DMS53 treated with DMSO at 0.1 percent for 48 hours (cell line): ENCODE data around the gene RMDN3.

Experiments
- DNase-seq: peaks from one replicate; lab custom pipeline; 2025; ENCODE audit not compliant: unreplicated experiment; lab: John Stamatoyannopoulos, UW

Gene RMDN3

GRCh38 chr15:40773902-40774301, 18.8 kb upstream of the RMDN3 start:
- DNase-seq = no peak

- DNase-seq = no peak
Measured at GRCh38 chr15:40773496-40773895, 18.4 kb upstream of the RMDN3 start.

GRCh38 chr15:40772014-40772413, 17.0 kb upstream of the RMDN3 start:
- no peak for DNase-seq

- no peak for DNase-seq
Measured at GRCh38 chr15:40771242-40771641, 16.2 kb upstream of the RMDN3 start.

DNA sequence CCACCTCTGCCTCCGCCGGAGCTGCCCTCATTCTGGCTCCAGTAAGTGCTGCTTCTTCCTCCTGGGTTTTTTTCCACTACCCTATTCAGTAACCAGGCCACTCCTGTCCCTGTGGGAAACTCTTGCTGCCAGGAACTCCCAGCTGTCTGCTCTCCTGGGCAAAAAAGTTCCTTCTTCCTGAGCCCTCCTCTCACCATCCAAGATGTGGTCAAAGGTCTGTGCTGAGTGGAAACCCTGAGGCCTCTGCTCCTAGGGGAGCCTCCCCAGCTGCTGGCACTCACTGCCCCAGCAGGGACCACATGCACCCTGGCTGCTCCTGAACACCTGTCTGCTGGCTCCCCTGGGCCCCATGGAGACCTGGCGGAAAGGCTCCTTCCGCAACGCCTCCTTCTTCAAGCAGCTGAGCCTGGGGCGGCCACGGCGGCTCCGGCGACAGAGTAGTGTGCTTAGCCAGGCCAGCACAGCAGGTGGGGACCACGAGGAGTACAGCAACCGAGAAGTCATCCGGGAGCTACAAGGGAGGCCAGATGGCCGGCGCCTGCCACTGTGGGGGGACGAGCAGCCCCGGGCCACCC, 15.2 kb upstream of the RMDN3 start:
- no peak for DNase-seq

DNA sequence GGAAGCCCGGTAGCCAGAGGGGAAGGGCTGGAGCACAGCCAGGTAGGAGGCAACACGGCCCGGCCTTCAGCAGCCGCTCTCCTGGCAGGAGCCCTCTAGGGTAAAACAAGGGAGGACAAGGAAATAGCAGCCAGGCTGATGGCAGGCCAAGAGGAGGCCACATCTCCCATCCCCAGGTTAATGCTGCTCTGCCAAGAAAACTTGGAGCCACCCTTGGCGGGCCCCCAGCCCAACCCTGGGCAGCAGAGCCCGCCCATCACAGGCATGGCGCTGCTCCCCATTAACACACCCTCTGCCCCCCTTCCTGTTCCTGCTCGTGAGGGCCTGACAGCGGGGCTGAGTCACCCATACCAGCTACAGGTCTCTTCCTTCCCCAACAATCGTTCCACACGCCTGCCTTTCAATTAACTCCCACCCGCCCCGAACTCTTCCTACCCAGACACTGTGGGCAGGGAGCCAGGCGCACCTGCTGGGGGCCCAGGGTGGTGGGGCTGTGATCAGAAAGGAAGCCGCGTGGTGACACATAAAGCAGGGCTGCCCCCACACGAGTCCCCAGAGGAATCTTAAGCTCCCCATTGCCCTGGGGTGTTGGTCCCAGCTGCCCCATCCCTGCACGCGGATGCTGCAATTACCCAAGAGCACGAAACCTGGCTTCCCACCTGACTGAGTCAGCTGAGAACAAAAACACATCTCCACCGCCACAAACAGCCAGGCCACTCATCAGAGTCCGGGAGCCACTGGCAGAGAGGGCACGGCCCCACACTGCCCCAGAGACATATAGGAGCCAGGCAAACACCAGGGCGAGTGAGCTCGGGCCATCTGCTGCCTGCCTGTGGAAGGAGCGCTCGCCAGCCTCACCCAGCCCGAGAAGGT, 14.5 kb upstream of the RMDN3 start, which contains the start of gene C15orf62:
Gene C15orf62 (plus strand): TSS at position 707 of the 873 bp plus-strand sequence. CDS start 516 bp downstream, outside the sequence.
- no peak for DNase-seq

DNA sequence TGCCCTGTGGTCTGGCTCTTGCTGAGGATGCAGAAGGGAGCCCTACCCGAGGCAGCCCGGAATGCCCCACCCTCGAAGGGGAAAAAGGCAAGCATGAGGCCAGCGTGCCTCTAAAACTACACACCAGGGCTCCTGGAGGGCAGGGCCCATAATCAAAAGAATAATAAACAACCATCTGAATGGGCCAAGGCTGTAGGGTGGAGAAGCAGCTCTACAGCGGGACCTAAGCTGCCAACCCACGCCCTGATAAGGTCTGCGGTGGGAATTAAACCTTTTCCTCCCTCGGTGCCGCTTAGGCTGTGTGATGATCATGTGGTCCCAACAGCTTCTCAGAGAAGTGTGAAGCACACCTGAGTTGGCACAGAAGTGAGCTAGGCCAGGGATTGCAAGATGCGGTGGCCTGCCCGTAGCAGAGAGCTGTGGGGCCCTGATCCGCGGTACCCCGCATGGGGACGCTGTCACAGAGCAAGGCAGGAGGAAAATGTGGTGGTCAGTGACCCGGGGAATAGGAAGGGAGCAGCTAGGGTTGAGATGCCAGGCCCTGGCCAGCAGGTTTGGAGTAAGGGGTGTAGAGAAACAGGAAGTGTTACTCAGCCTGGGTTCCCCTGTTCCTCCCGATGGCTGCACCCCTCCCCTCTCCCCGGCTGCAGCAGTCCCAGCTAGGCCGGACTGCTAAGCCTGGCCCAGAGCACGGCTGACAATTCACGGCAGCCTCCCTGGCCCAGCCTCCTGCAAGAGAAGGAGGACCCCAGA, 13.6 kb upstream of the RMDN3 start:
- no peak for DNase-seq

DNA sequence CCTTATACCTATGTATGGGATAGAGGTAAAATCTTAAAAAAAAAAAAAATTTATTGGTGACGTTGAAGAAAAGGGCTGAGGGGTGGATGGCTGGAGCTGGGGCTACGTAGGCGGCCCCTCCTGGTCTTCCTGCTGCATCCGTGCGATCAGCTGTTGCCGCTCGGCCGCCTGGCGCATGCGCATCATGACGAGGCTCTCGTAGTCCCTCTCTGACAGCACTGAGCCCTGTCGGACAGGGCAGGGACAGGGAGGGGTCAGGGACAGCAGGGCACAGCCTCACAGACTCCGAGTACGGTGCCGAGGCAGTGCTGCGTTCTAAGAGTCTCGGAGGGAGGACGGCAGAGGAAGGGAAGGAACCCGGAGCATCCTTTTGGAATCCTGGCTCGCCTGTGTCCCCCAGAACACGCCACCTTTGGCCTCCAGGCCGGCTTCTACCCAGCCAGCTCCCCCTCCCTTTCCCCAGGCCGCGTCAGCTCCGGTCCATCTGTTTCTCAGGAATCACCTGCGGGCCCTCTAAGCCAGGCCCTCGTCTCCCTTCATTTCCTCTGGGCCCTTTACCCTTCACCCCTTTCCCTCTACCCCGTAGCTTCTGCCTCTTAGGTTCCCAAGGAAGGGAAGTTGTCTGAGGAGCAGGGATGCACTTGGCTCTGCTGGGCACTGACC, 12.9 kb upstream of the RMDN3 start:
- DNase-seq = no peak

GRCh38 chr15:40766906-40767837, 12.1 kb upstream of the RMDN3 start:
- DNase-seq = no peak

DNA sequence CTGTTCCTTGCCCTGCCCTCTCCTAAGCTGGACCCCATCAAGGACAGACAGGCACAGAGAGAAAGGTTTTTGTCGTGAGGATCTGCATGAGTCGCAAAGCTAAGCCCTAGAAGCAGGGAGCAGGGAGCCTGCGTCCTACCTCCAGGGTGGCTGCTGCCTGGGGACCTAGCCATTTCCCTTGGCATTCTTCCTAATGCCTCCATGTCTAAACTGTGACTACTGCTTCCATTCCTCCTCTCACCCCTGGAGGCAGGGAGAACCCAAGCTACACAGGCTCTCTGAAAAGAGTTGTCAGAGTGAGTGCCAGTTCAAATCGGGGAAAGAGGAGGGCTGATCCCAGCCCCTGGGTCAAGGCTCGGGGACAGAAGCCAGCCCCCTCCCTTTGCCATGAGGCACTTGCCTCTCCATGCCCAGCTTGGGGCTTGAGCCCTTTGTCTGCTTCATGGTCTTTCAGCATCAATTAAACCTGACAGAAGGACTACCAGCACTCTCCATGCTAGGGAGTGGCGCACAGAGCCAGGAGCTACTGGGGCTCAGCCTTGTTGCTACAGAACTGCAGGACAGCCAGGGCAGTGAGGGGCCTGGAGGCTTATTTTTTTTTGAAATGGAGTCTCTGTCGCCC, 11.3 kb upstream of the RMDN3 start:
- DNase-seq = no peak

DNA sequence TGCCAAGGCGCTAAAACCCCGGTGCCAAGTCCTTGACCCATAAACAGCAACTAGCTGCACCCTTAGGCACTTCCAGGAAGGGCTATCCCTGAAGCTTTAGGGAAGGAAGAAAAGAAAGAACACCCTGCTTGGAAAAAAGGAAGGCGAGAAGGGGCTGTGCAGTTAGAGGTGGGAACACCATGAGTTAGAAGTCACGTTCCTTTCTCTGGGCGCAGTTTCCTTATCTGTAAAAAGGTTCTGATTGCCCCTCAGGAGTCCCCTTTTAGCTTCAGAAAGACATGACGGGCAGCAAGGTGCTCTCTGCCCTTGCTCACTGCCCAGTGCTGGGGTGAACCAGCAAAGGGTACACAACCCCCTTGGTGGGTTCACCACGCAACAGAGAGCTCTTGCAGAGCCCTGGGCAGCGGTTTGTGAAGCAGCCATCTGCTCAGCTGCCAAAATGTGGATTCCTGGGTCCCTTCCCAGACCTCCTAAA, 9.6 kb upstream of the RMDN3 start:
- DNase-seq = no peak

GRCh38 chr15:40763801-40764628, 9.0 kb upstream of the RMDN3 start, which contains the start of gene GCHFR:
Gene GCHFR, plus strand, starts transcription at chr15:40764068. Its CDS starts 113 bp downstream, at chr15:40764181.
- DNase-seq = no peak

DNA sequence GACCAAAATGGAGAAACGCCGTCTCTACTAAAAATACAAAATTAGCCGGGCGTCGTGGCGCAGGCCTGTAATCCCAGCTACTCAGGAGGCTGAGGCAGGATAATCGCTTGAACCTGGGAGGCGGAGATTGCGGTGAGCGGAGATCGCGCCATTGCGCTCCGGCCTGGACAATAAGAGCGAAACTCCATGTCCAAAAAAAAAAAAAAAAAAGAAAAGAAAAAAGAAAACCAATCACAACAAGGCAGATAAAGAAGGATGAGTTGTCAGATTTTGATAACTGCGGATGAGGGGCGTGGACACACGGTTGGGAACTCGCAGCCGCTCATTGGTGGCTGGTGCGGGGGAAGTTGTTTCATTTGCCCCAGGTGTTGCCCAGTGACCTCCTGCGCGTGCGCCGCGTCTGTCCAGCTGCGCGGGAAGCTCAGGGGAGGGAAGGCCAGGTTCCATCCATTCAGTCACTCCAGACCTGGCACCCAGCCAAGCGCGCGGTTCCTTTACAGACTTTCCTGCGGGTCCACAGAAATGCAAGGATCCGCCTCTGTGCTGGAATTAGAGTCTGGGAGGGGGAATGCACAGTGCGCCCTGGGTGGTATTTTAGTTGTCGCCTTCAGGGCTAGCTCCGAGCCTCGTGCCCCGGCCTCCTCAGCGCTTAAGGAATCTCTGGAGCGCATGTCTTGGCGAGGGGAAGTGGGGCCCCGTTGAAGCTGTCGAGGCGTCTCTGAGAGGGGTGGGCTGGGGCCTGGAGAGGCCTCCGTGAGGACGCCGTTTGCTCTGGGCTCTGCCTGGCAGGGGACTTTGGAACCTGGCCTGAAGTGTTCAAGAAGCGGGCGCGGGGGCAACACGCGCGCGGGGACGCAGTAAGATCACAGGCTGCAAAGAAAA, 8.1 kb upstream of the RMDN3 start:
- DNase-seq = peak; percentile 65

DNA sequence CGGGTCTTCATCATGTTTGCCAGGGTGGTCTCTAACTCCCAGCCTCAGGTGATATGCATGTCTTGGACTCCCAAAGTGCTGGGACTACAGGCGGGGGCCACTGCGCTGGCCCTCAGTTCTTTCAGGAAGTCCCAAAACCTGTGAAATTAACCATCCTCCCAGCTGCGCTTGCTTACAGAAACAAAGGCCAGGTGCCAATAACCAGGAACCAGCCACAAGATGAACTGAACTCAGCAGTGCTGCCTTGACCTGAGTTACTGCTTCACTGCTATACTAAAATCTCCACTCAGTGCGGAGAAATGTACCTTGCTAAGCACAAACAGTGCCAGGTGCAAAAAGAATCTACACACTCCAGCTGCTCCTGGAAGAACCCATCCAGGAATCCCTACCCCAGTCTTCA, 4.9 kb upstream of the RMDN3 start:
- no peak for DNase-seq

- no peak for DNase-seq
Measured at GRCh38 chr15:40756938-40757337, 1.9 kb upstream of the RMDN3 start.

- no peak for DNase-seq
Measured at GRCh38 chr15:40755812-40756208, 756 bp upstream of the RMDN3 start.

DNA sequence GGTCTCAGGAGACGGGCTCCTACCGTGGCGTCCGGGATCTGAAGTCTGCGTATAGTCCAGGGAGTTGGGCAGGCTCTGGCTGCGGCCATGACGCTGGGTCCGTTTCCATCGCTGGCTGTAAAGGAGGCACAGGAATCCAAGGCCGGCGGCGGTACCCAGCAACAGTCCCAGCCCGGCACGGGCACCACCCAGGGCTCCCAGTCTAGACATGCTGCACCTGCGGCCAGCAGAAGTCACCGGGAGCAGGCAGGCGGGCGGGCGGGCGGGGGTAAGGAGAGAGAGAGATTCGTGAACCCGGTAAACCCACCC, 526 bp downstream of the RMDN3 start:
- no peak for DNase-seq

- DNase-seq = no peak
Measured at GRCh38 chr15:40751745-40752144, 3.3 kb downstream of the RMDN3 start.
